HG03432 (cell line): Measurements from ENCODE around the gene LYPLAL1.
"Not testable (repeated sequence)": the region's sequence is repeated elsewhere in the genome, so short reads cannot be mapped to it uniquely, and the experiment has no call there.

Source experiments
- ATAC-seq: cut with Tn5 transposase; IDR thresholded peaks from one replicate; pipeline ENCODE4 v1.9.1; 2021; ENCODE audit warnings: mild to moderate bottlenecking, moderate library complexity; ENCODE audit not compliant: unreplicated experiment

The LYPLAL1 gene

DNA sequence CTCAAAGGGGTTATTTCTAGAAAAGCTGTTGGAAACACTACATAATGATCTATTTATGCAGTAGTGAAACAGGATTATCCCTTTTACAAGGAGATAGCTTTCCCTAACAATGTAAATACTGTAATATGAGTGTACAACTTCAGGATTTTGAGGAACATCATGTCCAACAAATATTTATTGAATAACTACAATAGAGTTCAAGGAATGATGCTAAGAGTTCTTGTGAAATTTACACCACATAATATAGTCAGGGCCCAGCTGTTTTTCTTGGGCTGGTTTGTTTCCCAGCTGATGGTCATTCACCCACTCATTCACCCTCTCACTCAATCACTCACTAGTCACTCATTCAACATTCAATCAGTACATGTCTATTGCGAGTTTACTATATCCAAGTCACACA is 12.3 kb upstream of the LYPLAL1 start:
- ATAC-seq = no peak

- no peak for ATAC-seq
Measured at GRCh38 chr1:219163401-219163954, 10.2 kb upstream of the LYPLAL1 start.

DNA sequence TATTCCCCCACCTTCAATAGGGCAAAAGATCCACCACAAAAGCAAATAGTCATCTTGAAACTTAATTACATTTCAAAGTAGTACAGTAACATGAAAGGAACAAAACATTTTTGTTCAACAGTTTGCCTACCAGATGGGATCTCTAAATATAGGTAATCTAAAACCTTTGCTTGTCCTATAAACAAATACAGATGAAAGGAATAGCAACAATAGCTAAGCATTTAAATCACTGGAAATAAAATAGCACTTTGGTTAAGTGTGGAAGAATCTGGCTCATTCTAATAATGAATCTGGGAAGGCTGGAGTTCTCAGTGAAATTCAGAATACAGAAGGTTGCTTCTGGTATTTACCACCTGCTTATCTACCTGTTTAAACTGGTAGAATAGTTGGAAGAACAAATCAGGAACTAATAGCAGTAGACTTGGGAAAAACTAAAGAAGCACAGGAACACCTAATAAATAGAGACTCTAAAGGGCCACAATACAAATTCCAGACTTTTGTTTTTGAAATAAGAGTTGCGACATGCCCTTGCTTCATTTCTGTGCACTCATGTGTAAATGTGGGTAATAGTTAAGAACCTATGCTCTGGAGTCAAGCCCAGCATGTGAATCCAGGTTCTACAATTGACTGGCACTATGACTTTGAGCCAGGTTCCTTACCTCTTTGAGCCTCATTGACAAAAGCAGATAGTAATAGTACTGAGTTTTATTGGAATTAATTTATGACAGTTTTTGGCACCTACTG is 2.3 kb upstream of the LYPLAL1 start:
- no peak for ATAC-seq

DNA sequence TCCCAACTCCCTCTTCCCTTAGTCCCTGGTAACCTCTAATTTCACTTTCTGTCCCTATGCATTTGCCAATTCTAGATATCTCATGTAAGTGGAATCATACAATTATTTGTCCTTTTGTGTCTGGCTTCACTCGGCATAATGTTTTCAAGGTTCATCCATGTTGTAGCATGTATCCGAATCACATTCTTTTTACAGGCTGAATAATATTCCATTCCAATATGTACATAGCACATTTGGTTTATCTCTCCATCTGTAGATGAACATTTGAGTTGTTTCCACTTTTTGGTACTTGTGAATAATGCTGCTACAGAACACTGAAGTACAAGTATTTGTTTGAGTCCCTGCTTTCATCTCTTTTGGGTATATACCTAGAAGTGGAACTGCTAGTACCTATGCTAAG is 857 bp upstream of the LYPLAL1 start:
- ATAC-seq = no peak

DNA sequence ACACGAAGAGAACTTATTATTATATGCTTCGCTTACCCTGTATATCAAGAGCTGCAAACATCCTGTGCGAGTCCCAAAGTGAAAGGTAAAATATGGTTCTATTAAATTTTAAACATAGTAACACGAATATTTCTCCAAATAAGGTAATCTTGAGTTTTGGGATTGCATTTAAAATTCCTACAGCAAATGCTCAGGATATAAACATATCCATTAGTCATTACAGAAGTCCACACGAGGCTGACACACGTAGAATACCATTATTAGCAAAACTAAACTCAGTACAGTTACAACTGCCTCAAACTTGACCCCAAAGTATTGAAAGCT is 282 bp upstream of the LYPLAL1 start:
- ATAC-seq = peak; percentile 1

GRCh38 chr1:219174460-219175211 is 958 bp downstream of the LYPLAL1 start:
- peak; percentile 25 for ATAC-seq

GRCh38 chr1:219175212-219175564 is 1.5 kb downstream of the LYPLAL1 start:
- no peak for ATAC-seq

DNA sequence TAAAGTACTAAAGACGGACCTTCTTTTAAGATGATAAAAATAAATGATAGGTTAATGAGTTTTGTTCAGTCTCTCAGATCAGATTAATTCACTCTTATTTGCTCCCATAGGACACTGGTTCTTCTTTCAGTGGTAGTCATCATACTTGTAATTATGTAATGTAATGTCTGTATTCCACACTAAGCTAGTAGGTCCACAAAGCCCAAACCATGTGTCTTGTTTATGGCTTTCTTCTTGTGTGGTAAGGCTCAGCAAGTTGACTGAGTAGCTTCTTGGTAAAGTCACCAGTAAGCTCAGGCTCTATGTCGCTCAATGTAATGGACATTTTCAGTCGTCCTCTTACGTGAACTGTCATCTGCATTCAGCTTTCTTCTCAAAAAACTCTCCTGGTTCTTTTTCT is 2.5 kb downstream of the LYPLAL1 start:
- no peak for ATAC-seq

DNA sequence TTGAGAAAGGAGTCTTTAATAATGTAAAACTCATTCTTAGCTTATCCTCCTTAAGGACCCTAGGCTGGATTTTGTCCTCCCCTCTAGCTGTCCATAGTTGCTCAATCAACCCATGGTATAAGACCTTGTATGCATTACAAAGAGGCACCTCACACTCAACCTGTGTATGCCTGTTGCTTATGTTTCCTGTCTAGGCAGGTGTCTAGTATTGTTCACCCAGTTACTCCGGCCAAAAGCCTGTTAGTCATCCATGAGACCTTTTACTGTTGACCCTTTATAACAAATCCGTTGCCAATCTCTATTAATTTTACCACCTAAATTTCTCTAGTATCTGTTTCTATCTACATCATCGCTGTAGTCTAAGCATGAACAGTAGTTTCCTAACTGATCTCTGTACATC is 3.7 kb downstream of the LYPLAL1 start:
- ATAC-seq = peak; percentile 33

GRCh38 chr1:219177940-219178339 is 4.3 kb downstream of the LYPLAL1 start:
- ATAC-seq = no peak

DNA sequence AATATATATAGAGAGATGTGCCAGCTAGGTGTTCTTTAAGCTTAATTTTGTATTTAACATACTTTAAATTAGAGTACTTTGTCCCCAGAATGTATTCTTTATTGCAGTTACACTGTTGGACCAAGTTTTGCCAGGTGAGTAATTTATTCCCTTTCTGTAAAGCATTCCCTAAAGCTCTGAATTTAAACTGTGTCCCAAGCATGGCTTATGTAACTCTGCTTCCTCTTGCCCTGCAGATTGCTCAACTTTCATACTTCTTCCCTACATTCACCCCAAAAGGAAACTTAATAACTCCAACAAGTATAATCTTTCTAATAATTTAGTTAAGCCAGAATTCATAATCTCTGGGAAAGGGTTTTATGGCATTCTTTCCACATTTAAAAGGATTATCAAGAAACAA is 5.6 kb downstream of the LYPLAL1 start:
- no peak for ATAC-seq

- no peak for ATAC-seq
Measured at GRCh38 chr1:219184337-219184736, 10.7 kb downstream of the LYPLAL1 start.

DNA sequence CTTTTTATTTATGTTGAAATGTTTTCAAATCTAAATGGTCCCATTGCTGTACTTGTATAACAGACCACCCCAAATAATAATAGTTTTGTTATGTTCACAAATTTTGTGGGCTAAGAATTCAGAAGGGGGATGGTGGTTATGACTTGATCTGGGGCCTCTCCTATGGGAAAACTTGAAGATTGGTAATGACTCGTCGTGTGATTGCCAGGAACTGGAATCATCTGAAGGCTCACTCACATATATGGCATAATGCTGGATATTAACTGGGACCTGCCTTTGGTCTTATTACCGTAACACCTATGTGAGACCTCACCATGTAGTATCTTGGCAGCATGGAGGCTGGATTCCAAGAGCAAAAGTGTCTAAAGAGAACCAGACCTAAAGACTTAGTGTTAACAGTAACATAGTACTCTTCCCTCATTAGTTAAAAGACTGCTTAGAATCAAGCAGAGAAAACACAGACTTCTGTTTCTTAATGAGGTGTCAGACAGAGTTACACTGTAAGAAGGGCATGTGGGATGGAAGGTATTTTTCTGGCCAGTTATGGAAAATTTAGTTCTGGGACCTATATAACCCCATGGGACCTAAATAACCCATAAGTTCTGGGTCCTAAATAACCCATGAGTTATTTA is 11.9 kb downstream of the LYPLAL1 start:
- no peak for ATAC-seq

DNA sequence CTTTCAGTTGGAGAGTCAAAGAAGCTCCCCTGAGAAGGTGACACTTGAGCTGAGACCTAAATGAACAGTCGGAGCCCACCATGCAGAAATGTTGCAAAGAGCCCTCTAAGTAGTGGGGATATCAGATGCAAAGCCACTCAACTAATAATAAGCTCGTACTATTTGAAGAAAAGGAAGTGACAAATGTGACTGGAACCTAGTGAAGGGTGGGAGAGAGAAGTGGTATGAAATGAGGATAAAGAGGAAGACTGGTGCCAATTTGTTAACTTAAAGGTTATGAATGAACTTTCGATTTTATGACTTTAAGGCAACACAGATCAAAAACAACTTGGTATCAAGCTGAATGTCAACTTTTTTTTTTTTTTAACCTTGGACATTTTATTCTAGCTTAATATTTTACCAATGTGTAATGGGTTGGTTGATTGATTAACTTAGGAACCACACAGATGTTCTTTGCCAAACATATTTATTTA is 14.7 kb downstream of the LYPLAL1 start:
- peak; percentile 48 for ATAC-seq

DNA sequence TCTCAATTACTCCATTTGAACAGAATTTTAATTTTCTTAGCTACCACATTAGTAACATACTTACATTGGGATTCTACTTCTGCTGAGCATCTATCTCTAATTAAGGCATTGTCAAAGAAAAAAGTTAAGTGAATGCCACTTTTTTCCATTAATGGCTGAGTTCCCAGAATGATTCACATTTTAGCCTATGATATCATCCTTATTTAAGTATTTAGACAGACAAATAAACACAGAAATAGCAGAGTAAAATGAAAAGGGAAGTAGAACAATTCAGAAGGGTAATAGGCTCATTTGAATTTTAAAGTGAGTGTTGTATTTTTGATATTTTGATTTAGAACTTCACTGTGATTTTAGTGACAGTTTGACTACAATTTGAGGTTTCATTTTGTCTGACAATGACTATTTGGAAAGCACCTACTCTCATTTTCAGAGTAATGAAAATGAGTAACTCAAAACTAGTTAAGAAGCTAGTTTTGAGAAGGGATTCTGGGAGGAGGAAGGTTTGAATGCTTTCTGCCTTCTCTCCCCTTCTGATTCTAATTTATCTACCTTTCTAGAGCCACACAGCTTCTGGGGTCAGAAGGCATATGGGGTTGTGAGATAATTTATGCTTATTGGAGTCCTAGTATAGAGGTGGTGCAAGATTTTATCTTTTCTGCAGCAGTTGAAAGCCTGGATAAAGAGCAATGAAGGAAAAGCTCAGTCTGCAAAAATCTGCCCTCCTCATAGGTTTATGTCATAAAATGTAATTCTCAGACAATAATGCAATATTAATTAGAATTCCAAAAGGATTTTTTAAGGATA is 15.5 kb downstream of the LYPLAL1 start:
- peak; percentile 77 for ATAC-seq

DNA sequence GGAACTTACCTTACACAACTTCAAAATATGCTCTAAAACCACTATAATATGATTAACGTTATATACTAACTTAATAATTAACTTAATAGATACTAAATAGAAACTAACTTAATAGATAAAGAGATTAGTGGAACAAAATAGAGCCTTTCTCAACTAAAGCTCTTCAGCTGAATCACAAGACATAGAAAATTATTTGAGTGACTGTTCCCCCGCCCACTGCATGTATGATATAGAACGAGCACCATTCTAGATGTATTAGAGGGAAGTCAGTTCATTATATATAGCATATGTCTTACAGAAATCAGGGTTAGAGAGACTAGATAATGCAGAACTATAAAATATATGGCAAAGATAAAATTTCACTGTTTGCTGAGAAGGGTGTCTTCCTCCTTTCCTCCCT is 16.3 kb downstream of the LYPLAL1 start:
- no peak for ATAC-seq

DNA sequence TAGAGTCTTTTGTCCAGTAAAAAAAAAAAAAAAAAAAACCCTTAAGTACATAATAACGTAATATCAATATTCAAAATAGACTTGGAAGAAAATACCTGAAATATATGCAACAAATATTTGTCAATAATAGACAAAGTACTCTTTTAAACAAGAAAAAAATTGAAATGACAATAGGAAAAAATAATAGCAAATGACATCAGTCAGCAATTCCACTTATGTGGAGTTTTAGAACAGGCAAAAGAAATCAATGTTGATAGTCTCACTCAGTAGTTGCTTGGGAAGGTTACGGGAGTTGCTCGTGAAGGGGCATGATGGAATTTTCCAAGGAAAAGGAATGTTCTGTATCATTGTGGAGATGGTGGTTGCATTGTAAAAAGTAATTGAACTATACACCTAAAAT is 16.9 kb downstream of the LYPLAL1 start:
- ATAC-seq = no peak

DNA sequence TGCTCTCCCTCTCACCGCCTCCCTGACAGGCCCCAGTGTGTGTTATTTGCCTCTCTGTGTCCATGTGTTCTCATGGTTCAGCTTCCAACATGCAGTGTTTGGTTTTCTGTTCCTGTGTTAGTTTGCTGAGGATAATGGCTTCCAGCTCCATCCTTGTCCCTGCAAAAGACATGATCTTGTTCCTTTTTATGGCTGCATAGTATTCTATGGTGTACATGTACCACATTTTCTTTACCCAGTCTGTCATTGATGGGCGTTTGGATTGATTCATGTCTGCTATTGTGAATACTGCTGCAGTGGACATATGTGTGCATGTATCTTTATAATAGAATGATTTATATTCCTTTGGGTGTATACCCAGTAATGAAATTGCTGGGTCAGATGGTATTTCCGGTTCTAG is 22.2 kb downstream of the LYPLAL1 start:
- ATAC-seq = not testable (repeated sequence)

GRCh38 chr1:219201656-219202055 is 28.0 kb downstream of the LYPLAL1 start:
- no peak for ATAC-seq

GRCh38 chr1:219202567-219202966 is 28.9 kb downstream of the LYPLAL1 start:
- ATAC-seq = no peak

DNA sequence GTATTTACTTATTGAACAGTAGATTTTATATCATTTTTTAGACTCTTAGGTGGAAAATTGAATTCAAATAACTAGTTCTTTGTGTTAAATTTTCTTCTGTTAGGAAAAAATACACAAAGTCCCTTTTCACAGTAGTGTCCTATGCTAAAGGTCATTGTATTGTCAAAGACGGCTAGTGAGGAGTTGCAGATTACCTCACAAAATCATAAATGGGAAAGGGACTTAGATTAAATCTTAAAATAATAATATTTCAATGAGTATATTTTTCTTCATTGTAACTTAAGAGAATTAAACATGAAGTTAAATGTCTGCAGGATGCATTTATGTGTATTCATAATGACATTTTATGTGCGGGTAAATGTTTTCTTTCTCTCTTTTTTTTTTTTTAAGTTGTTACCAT is 32.7 kb downstream of the LYPLAL1 start:
- ATAC-seq = no peak
